Hematopoietic multipotent progenitor cell treated with erythropoietin and hydrocortisone succinate and interleukin-3 and kit ligand, for 4 days (in vitro differentiated cells): ENCODE measurements around the gene ADIG.

Experiments used
- DNase-seq: peaks from one replicate; pipeline ENCODE4 v3.0.0-alpha.2; 2015

ADIG gene

GRCh38 chr20:38604873-38605303 is 23.9 kb downstream of the ADIG start:
- DNase-seq = no peak

DNA sequence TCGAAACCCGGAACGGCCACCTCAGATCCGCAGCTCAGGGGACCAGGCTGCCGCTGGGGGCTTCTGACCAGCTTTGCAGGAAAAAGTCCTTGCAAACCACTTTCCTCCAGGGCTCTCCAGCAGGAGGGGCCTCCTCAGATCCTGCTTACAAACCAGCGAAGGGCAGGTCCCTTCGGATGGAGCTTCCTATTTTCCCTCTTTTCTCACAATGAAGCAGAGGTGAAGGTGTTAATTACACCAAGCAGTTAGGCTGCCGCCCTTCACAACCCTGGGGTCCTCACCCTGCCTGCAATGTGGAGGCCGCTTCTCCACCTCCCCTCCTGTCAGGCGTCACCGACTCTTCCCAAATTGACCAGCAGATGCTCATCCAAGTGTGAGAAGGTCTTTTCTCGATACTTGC is 26.4 kb downstream of the ADIG start:
- DNase-seq = no peak

GRCh38 chr20:38608188-38608587 is 27.2 kb downstream of the ADIG start:
- DNase-seq = no peak

DNA sequence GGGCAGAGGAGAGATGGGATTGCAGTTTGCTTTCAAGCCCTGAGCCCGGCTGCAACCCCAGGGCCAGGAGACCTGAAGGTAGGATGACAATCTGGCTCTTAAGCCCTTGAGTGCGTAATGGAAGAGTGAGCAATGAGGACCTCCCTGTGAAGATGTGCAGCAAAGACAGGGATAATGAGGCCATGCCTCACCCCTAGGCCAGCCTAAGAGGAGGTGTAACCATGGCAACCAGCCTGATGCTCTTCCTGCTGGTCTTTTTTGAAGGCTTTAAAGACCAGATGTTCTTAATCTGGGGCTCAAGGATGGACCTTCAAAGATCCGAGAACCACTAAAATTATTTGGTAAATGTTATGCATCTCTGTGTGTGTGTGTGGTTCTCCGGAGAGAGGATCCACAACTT is 28.8 kb downstream of the ADIG start:
- DNase-seq = no peak

DNA sequence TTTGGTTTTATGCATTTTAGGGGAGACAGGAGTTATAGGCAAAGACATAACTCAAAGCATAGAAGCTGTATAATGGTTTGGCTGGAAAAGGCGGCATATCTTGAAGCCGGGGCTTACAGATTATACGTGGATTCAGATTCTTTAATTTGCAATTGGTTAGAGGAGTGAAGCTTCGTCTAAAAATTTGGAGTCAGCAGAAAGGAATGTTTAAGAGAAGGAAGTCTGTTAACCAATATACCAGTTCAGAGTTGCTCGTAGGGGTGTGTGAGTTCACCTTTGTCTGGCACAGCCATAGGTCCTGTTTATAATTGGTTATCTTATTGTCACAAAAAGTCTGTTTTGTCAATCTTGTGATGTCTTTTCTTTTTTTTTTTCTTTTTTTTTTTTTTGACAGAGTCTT is 29.5 kb downstream of the ADIG start:
- DNase-seq = no peak

GRCh38 chr20:38612751-38613515 is 31.9 kb downstream of the ADIG start:
- no peak for DNase-seq

DNA sequence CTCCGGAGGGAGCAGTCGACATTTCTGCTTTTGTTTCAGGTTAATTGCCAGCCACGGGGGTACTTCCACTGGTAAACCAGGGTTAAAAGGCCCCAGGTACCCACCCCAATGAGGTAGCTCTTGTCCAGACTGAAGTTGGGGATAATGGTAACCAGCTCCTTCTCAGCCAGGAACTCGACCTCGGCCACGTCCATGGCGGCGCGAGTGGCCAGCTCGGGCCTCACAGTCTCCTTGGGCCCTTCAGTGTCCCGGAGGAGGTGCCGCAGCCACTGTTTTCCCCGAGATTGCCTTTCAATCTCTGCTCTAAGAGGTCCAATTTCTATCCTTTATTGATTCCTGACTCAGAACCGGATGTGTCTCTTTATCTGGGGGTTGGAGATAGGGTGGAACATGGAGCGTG is 34.3 kb downstream of the ADIG start:
- DNase-seq = no peak

DNA sequence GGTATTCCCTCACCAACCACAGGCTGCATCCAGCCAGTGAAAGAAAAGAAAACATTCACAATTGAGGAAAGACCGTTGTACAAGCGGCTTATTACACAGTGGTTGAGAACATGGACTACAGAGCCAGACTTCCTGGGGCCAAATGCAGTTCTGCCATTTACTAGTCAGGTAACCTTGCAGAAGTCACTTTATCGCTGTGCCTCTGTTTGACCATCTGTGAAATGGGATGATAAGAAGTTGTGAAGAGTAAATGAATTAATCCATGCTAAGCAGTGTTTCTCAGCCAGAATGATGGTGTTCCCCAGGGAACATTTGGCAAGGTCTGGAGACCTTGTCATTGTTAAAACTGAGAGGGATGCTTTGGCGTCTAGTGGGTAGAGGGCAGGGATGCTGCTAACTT is 35.5 kb downstream of the ADIG start:
- DNase-seq = no peak

- no peak for DNase-seq
Measured at GRCh38 chr20:38617011-38617829, 36.2 kb downstream of the ADIG start.

- DNase-seq = no peak
Measured at GRCh38 chr20:38617830-38618196, 36.8 kb downstream of the ADIG start.

DNA sequence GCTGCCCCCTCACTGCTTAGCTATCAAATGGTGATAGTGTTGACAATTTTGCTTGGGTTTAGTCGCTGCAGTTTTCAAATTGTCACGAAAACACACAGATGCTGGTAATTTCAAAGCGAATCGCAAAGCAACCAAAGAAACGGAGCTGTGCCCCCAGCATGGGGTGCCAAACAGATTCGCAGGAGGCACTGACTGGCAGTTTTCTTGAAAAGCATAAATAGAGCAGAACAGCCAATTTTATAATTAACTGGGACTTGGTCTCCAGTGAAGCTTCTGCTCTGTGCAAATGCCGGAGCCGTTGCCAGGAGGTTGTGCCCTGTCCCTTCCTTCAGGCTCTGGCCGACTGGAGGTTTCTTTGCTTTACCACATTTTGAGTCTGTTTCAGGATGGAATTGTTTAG is 39.4 kb downstream of the ADIG start:
- no peak for DNase-seq

DNA sequence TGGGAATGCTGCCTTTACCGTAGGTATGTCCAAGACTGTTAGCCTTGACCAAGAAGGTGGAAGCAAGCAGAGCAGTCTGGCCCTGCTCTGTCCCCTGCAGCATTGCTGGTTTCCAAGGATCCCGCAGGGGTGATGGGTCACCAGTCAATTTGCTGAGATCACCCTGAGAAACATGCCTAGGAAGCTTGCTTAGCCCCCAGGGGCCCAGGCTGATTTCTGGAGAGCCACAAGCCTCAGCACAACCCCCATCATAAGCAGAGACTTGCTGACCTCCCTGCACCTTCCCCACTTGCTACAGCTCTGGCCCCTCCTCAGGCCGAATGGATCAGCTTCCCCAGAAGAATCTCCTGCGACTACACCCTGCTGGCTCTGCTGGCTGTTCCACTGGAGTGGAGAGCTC is 42.1 kb downstream of the ADIG start:
- no peak for DNase-seq

- no peak for DNase-seq
Measured at GRCh38 chr20:38624084-38624483, 43.1 kb downstream of the ADIG start.

DNA sequence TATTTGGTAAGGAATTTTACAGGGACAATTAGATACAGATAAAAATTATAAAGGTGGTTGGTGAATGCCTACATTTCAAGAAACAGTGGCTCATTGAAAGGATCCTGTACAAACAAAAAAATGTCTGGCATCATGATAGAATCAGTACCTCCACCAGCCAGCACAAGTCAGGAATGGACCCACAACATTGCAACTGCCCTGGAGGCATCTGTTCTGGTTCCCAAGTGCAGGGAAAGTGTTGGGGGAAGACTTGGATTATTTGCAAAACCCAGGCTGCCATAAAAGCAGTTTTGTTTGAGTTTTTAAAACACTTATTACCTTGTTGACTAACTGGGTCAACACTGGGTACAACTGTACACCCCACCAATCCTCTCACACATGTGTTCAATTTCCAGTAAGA is 44.9 kb downstream of the ADIG start:
- DNase-seq = no peak

DNA sequence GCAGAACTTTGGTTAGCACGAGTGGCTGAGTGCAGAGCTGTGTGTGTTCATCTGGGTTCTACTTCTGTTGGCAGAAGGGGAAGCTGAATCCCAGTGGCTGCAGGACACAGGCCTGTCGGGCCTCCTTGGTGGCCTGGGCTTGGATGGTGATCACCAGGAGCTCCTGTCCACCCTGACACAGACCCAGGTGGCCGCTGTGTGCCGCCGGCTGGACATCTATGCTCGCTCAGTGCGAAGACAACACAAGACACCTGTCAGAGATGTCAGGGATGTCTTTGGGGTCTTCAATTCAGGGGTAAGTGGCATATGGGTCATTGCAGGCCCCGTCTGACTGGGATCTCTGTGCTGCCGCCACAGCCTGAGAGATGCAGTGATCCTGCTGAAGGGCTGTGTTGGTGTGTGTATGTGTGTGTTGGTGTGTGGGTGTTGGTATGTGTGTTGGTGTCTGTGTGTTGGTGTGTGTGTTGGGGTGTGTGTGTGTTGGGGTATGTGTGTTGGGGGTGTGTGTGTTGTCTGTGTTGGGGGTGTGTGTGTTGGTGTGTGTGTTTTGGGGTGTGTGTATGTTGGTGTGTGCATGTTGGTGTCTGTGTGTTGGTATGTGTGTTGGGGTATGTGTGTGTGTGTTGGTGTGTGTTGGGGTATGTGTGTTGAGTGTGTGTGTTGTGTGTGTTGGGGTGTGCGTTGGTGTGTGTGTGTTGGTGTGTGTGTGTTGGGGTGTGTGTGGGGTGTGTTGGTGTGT is 46.1 kb downstream of the ADIG start:
- no peak for DNase-seq

- no peak for DNase-seq
Measured at GRCh38 chr20:38628580-38629470, 47.8 kb downstream of the ADIG start.

GRCh38 chr20:38629979-38630378 is 49.0 kb downstream of the ADIG start:
- no peak for DNase-seq

DNA sequence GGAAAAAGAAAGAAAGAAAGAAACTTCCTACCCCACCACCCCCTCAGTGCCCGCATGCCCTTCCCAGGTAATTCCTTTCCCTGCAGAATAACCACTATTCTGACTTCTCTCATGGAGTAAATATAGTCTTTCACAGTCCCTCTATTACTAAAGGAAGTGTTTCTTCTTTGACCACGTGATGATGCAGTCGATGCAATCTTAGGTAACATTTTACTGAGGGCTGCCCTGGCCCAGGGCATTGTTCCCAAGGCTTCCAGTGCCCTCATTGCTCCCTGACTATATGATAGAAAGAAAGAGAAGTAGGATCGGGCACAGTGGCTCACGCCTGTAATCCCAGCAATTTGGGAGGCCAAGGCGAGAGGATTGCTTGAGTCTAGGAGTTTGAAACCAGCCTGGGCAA is 49.7 kb downstream of the ADIG start:
- DNase-seq = no peak

DNA sequence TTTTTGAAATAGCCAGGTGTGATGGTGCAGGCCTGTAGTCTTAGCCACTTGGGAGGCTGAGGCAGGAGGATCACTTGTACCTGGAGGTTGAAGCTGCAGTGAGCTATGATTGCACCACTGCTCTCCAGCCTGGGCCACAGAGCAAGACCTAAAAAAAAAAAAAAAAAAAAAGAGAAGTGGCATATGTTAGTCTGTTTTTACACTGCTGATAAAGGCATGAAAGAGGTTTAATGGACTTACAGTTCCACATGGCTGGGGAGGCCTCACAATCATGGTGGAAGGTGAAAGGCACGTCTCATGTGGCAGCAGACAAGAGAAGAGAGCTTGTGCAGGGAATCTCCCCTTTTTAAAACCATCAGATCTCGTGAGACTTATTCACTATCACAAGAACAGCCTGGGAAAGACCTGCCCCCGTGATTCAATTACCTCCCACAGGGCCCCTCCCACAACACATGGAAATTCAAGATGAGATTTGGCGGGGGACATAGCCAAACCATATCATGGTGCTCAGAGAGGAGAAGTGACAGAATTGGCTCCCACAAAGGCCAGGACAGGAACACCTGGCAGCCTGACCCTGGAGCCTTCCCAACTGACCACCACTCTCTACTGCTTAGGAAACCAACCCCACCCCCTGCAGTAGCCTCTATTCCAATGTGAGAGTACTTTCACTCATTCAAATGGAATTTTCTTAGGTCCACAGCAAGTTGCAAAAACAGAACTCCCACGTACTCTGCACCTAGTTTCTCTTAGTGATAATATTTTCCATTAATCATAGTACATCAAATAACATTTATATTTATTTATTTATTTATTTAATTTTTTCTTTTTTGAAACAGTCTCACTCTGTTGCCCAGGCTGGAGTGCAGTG is 50.4 kb downstream of the ADIG start:
- DNase-seq = peak; percentile 17

DNA sequence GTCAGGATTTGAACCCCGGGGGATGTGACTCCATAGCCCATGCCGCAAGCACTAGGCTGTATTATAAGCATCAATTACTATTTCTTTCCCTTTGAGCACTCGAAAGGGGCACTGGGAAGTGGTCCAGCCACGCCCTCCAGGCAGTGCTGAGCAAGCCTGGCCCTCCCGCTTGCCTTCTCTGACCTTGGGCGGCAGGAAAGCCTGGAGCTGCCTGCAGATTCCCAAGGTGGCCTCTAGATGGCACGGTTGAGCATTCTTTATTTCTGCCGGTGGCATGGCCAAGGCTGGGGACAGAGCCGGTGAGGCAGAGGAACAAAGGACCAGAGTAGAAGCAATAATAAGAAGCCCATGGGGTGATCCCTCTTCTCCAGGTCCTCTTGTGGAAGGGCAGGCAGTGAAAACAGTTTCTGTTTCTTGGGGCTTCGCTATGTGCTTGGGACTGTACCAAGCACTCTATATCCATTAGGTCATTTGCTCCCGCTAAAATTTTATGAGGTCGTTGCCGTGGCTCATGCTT is 52.6 kb downstream of the ADIG start:
- DNase-seq = peak; percentile 80

DNA sequence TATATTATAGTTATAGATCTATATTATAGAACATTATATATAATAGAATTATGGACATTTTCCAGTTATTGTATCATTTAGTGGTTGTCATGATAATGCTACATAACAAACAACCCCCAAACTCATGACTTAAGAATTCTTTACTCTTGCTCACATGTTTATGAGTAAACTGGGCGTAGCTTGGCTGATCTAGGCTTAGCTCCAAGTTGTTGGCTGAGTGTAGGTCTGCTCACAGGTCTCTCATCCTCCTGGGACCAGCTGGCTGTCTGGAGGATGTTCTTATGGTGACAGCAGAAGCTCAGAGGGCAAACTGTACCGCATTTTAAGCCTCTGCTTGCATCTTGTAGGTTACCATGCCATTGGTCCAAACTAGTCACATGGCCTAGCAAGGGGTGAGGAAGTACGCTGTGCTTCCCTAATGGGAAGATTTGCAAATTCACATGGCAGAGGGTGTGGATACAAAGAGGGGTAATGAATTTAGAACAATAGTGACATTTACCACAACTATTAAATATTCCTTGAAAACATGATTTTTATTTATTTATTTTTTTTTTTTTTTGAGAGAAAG is 54.8 kb downstream of the ADIG start:
- DNase-seq = peak; percentile 11
